HepG2 (cell line): ENCODE measurements around the gene KREMEN1. TPM values are rescaled to one million over a fixed set of nuclear protein-coding genes. Genes with fewer than 3 reads are reported as not detected.

Experiments
- ELF4 ChIP-seq: sonication (generic); formaldehyde crosslinking; IDR thresholded peaks from 2 replicates; pipeline ENCODE4 v1.5.0; 2020; ENCODE audit warnings: missing genetic modification reagents, mild to moderate bottlenecking, moderate library complexity, borderline replicate concordance
- MIER2 ChIP-seq: IDR thresholded peaks from 2 replicates; pipeline ENCODE4 v1.6.1; 2016; ENCODE audit warnings: missing biosample characterization, missing genetic modification reagents
- ONECUT2 ChIP-seq: sonication (generic); formaldehyde crosslinking; IDR thresholded peaks from 2 replicates; pipeline ENCODE4 v1.4.0; 2020; ENCODE audit warnings: missing genetic modification reagents
- RBFOX2 ChIP-seq: fragments of 200-400 bp; formaldehyde crosslinking; IDR thresholded peaks from 2 replicates; pipeline ENCODE4 v1.6.1; 2017; ENCODE audit warnings: low read depth, mild to moderate bottlenecking, low read length
- RFXAP ChIP-seq: sonication (generic); formaldehyde crosslinking; IDR thresholded peaks from 2 replicates; pipeline ENCODE4 v1.4.0; 2020; ENCODE audit warnings: missing genetic modification reagents, borderline replicate concordance
- RXRA ChIP-seq: sonication (generic); formaldehyde crosslinking; IDR thresholded peaks from 2 replicates; pipeline ENCODE4 v1.5.1; 2020; ENCODE audit warnings: missing genetic modification reagents
- SMAD1 ChIP-seq: sonication (generic); formaldehyde crosslinking; IDR thresholded peaks from 2 replicates; pipeline ENCODE4 v1.4.0; 2020; ENCODE audit warnings: missing genetic modification reagents, low read depth, mild to moderate bottlenecking, borderline replicate concordance
- SRY ChIP-seq: sonication (generic); formaldehyde crosslinking; IDR thresholded peaks from 2 replicates; pipeline ENCODE4 v1.8.0; 2022; ENCODE audit warnings: mild to moderate bottlenecking, missing genetic modification reagents
- ZKSCAN5 ChIP-seq: sonication (generic); formaldehyde crosslinking; IDR thresholded peaks from 2 replicates; pipeline ENCODE4 v1.5.1; 2020; ENCODE audit warnings: mild to moderate bottlenecking, missing genetic modification reagents
- ZNF264 ChIP-seq: sonication (generic); formaldehyde crosslinking; IDR thresholded peaks from 2 replicates; pipeline ENCODE4 v1.4.0; 2020; ENCODE audit warnings: missing genetic modification reagents
- ZNF430 ChIP-seq: sonication (generic); formaldehyde crosslinking; IDR thresholded peaks from 2 replicates; pipeline ENCODE4 v1.9.0; 2021; ENCODE audit warnings: mild to moderate bottlenecking, missing genetic modification reagents
- ZNF44 ChIP-seq: sonication (generic); formaldehyde crosslinking; IDR thresholded peaks from 2 replicates; pipeline ENCODE4 v1.5.1; 2020; ENCODE audit warnings: mild to moderate bottlenecking, missing genetic modification reagents
- polyA plus RNA-seq, 8 experiments: library from polyadenylated mRNA; depleted of rRNA in 3 of 8; stranded (reverse) in 7 of 8; unstranded in 1 of 8; fragments of >200 nt; fragmentation: Illumina TruSeq in 4 of 8; extraction: Trizol in 4 of 8; gene quantifications; 2 replicates each; pipeline versions ENCODE4 v1.2.1 to v1.2.3, GENCODE V29; 2011 to 2016; ENCODE audit warnings: low read depth in 4 of 8, missing spikeins in 1 of 8, mixed read lengths in 1 of 8; ENCODE audit not compliant: insufficient read depth in 1 of 8
- total RNA-seq, 5 experiments: library from RNA; depleted of rRNA; stranded (reverse); fragments of >200 nt; fragmentation: Illumina TruSeq; extraction: Trizol; gene quantifications; 2 replicates each; pipeline ENCODE4 v1.2.3, GENCODE V29; 2016; ENCODE audit warnings: low read depth in 1 of 5
- TF ChIP-seq, protein P1 (sequence below): sonication (generic); formaldehyde crosslinking; IDR thresholded peaks from 2 replicates; pipeline ENCODE4 v1.4.0; 2020; ENCODE audit warnings: missing genetic modification reagents
- TF ChIP-seq, protein P2 (sequence below): sonication (generic); formaldehyde crosslinking; IDR thresholded peaks from 2 replicates; pipeline ENCODE4 v1.5.0; 2020; ENCODE audit warnings: missing genetic modification reagents
- TF ChIP-seq, protein P3 (sequence below): conservative IDR thresholded peaks from 2 replicates; pipeline ENCODE4 v1.6.1; 2018; ENCODE audit warnings: missing genetic modification reagents
- TF ChIP-seq, protein P4 (sequence below): sonication (generic); formaldehyde crosslinking; IDR thresholded peaks from 2 replicates; pipeline ENCODE4 v1.5.0; 2020; ENCODE audit warnings: missing genetic modification reagents
- TF ChIP-seq, protein P5 (sequence below): sonication (generic); formaldehyde crosslinking; conservative IDR thresholded peaks from 2 replicates; pipeline ENCODE4 v1.4.0; 2020; ENCODE audit warnings: missing genetic modification reagents

Gene KREMEN1
- total and polyA plus RNA-seq, 2 of the 13 experiments (the other 11 are each of a cell fraction or from before 2014, with no cell fraction given) = 9.8 to 13.8 TPM

DNA sequence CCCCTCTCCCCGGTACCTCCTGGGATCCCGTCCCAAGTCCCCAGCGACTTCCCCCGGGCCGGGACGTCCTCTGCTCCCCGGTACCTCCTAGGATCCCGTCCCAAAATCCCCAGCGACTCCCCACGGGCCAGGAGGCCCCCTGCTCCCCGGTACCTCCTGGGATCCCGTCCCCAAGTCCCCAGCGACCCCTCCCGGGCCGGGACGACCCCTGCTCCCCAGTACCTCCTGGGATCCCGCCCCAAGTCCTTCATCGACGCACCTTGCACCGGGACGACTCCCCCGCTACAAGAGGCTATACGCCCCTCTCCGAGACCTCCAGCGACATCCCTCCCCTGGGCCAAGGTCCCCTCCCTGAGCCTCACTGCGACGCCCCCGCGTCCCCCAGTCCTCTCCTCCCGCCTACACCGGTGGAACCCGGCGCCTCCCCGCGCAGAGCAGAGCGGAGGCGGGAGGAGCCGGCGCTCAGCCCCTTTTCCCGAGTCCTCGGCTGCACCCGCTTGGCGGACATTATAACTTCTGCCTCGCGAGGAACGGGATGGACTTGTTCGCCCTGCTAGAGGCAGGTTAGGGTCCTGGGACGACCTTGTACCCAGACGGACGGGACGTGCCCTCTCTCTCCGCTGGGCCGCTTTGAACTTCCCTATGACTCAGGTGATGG lies 912 bp downstream of the KREMEN1 start (continued):
- TF ChIP-seq, protein P1, sequence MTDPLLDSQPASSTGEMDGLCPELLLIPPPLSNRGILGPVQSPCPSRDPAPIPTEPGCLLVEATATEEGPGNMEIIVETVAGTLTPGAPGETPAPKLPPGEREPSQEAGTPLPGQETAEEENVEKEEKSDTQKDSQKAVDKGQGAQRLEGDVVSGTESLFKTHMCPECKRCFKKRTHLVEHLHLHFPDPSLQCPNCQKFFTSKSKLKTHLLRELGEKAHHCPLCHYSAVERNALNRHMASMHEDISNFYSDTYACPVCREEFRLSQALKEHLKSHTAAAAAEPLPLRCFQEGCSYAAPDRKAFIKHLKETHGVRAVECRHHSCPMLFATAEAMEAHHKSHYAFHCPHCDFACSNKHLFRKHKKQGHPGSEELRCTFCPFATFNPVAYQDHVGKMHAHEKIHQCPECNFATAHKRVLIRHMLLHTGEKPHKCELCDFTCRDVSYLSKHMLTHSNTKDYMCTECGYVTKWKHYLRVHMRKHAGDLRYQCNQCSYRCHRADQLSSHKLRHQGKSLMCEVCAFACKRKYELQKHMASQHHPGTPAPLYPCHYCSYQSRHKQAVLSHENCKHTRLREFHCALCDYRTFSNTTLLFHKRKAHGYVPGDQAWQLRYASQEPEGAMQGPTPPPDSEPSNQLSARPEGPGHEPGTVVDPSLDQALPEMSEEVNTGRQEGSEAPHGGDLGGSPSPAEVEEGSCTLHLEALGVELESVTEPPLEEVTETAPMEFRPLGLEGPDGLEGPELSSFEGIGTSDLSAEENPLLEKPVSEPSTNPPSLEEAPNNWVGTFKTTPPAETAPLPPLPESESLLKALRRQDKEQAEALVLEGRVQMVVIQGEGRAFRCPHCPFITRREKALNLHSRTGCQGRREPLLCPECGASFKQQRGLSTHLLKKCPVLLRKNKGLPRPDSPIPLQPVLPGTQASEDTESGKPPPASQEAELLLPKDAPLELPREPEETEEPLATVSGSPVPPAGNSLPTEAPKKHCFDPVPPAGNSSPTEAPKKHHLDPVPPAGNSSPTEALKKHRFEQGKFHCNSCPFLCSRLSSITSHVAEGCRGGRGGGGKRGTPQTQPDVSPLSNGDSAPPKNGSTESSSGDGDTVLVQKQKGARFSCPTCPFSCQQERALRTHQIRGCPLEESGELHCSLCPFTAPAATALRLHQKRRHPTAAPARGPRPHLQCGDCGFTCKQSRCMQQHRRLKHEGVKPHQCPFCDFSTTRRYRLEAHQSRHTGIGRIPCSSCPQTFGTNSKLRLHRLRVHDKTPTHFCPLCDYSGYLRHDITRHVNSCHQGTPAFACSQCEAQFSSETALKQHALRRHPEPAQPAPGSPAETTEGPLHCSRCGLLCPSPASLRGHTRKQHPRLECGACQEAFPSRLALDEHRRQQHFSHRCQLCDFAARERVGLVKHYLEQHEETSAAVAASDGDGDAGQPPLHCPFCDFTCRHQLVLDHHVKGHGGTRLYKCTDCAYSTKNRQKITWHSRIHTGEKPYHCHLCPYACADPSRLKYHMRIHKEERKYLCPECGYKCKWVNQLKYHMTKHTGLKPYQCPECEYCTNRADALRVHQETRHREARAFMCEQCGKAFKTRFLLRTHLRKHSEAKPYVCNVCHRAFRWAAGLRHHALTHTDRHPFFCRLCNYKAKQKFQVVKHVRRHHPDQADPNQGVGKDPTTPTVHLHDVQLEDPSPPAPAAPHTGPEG (CRISPR knock-in tag) = no peak
- no peak for TF ChIP-seq ZNF44 (CRISPR knock-in tag)
- TF ChIP-seq ZNF264 (CRISPR knock-in tag) = no peak
- TF ChIP-seq, protein P2, sequence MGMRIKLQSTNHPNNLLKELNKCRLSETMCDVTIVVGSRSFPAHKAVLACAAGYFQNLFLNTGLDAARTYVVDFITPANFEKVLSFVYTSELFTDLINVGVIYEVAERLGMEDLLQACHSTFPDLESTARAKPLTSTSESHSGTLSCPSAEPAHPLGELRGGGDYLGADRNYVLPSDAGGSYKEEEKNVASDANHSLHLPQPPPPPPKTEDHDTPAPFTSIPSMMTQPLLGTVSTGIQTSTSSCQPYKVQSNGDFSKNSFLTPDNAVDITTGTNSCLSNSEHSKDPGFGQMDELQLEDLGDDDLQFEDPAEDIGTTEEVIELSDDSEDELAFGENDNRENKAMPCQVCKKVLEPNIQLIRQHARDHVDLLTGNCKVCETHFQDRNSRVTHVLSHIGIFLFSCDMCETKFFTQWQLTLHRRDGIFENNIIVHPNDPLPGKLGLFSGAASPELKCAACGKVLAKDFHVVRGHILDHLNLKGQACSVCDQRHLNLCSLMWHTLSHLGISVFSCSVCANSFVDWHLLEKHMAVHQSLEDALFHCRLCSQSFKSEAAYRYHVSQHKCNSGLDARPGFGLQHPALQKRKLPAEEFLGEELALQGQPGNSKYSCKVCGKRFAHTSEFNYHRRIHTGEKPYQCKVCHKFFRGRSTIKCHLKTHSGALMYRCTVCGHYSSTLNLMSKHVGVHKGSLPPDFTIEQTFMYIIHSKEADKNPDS (CRISPR knock-in tag) = no peak
- TF ChIP-seq ONECUT2 (CRISPR knock-in tag) = no peak
- no peak for TF ChIP-seq SMAD1 (CRISPR knock-in tag)
- no peak for TF ChIP-seq MIER2 (CRISPR knock-in tag)
- TF ChIP-seq ELF4 (CRISPR knock-in tag) = no peak
- TF ChIP-seq ZNF430 (CRISPR knock-in tag) = no peak
- TF ChIP-seq, protein P3, sequence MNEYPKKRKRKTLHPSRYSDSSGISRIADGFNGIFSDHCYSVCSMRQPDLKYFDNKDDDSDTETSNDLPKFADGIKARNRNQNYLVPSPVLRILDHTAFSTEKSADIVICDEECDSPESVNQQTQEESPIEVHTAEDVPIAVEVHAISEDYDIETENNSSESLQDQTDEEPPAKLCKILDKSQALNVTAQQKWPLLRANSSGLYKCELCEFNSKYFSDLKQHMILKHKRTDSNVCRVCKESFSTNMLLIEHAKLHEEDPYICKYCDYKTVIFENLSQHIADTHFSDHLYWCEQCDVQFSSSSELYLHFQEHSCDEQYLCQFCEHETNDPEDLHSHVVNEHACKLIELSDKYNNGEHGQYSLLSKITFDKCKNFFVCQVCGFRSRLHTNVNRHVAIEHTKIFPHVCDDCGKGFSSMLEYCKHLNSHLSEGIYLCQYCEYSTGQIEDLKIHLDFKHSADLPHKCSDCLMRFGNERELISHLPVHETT = no peak
- TF ChIP-seq ZKSCAN5 = no peak
- no peak for TF ChIP-seq SRY (CRISPR knock-in tag)
- TF ChIP-seq RFXAP (CRISPR knock-in tag) = no peak
- TF ChIP-seq, protein P4, sequence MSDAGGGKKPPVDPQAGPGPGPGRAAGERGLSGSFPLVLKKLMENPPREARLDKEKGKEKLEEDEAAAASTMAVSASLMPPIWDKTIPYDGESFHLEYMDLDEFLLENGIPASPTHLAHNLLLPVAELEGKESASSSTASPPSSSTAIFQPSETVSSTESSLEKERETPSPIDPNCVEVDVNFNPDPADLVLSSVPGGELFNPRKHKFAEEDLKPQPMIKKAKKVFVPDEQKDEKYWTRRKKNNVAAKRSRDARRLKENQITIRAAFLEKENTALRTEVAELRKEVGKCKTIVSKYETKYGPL (CRISPR knock-in tag) = no peak
- TF ChIP-seq, protein P5, sequence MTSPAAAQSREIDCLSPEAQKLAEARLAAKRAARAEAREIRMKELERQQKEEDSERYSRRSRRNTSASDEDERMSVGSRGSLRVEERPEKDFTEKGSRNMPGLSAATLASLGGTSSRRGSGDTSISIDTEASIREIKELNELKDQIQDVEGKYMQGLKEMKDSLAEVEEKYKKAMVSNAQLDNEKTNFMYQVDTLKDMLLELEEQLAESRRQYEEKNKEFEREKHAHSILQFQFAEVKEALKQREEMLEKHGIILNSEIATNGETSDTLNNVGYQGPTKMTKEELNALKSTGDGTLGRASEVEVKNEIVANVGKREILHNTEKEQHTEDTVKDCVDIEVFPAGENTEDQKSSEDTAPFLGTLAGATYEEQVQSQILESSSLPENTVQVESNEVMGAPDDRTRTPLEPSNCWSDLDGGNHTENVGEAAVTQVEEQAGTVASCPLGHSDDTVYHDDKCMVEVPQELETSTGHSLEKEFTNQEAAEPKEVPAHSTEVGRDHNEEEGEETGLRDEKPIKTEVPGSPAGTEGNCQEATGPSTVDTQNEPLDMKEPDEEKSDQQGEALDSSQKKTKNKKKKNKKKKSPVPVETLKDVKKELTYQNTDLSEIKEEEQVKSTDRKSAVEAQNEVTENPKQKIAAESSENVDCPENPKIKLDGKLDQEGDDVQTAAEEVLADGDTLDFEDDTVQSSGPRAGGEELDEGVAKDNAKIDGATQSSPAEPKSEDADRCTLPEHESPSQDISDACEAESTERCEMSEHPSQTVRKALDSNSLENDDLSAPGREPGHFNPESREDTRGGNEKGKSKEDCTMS (CRISPR knock-in tag) = no peak
- 0 out of 2 replicates have a peak, but pooled peaks have one; percentile 33 for TF ChIP-seq RBFOX2
- peak; percentile 65 for TF ChIP-seq RXRA (CRISPR knock-in tag)
